HUDEP-2 (cell line): ENCODE measurements around the gene PLXDC2.
"Not testable (repeated sequence)": the region's sequence is repeated elsewhere in the genome, so short reads cannot be mapped to it uniquely, and the experiment has no call there.

Experiments
- DNase-seq, 76 experiments: peaks; one replicate each; lab custom pipeline; 2025; ENCODE audit not compliant: unreplicated experiment in 76 of 76; lab: John Stamatoyannopoulos, UW

PLXDC2 gene

DNA sequence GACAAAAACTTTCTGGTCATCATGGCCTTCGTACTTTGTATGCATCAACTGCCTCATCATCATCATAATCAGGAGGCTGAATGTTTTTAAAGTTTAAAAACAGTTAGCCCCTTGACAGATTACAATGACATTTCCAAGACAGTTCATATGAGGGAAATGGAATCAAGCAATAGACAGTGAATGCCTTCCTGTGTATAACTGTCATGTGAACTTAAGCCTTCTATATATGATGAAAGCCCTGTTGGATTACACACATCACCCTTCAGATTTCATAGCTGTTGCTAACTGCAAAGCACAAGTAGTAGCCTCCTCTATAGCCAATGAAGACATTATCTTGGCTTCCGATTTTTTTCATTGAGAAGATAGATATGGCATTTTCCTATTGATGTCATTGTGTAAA lies 154.0 kb downstream of the PLXDC2 start:
- no peak for DNase-seq

- no peak for DNase-seq
Observed at GRCh38 chr10:19970717-19971116, 154.5 kb downstream of the PLXDC2 start.

DNA sequence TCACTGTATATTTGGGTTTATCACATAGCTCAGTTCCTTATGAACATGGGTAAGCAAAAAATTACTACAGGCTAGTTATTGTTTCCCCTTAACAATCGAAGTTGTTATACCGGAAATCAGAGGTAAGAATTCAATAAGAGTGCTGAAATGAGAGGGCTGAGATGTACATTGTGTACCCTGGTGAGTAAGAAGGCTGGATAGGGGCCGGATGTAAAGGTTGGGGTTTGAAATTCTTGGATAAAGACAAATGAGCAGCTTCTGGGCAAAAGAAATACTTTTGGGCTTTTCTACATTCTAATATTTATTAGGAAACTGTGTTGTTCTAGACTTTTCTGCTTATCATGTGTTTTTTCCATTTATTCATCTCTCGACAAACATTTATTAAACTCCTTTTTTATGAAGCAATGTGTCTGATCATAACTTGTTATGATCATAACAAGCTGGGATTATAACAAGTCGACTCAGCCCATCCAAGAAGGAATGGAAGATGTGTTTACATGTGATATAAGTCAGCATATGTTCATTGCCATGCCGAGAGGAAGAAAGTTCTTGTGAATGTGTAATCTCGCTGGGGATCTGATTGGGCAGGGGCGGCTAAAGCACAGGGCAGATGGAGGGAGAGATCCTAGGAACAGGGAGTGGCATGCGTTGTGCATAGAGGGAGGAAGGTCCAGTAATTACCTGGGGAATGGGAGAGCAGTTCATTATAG lies 155.3 kb downstream of the PLXDC2 start:
- no peak for DNase-seq

GRCh38 chr10:19974138-19974537 lies 157.9 kb downstream of the PLXDC2 start:
- no peak for DNase-seq

- no peak for DNase-seq
Observed at GRCh38 chr10:19974554-19974953, 158.3 kb downstream of the PLXDC2 start.

GRCh38 chr10:19977097-19977521 lies 160.9 kb downstream of the PLXDC2 start:
- no peak for DNase-seq

DNA sequence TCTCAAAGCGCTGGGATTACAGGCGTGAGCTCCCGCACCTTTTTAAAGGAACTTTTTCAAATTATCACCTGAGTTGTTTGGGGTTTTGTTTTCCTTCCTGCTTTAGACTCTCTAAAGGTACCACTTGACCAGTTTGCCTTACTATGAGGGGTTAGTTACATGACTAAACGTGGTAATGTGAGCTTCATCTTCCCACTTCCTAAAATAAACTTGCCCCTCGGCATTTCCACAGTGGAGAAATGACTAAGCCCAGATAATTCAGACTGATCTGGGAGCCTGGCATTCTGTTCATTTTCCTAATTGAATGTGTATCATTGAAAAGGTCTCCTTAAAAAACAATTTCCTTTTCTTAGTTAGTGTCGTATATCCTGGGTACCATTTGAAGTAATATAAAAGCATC lies 163.4 kb downstream of the PLXDC2 start:
- no peak for DNase-seq

DNA sequence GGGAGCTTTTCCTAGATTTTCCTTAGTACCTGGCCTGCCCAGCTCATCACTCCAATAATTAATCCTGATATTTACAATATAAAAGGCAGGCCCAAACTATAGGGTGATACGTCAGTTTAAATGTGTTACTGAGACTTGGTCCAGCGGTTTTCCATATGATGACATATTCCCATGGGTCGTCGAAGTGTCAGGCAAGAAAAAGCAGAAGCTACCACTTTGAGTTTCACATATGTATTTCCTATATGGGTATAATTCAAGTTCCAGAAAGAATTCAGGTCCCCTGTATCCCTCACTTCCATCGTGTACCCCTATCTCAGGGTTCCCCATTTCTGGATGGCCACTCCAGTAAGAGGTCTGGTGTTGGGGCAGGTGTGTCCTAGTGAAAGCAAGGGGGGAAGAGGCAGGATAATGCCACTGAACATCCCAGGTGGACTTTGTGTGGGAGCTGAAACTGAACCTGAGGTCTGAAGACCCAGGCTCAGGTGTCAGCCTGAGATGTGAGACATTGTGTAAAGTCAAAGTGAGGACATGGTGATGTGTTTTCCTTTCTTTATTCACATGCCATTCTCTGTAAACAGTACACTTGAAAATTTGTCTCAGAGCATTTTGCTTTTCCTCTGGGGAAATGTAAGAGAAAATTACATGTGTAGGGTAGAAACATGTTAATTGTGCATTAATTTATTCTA lies 167.8 kb downstream of the PLXDC2 start:
- no peak for DNase-seq

- no peak for DNase-seq
Observed at GRCh38 chr10:19985745-19986144, 169.5 kb downstream of the PLXDC2 start.

- DNase-seq, result no peak
Observed at GRCh38 chr10:19986591-19986990, 170.4 kb downstream of the PLXDC2 start.

GRCh38 chr10:19987931-19988330 lies 171.7 kb downstream of the PLXDC2 start:
- DNase-seq, result no peak

DNA sequence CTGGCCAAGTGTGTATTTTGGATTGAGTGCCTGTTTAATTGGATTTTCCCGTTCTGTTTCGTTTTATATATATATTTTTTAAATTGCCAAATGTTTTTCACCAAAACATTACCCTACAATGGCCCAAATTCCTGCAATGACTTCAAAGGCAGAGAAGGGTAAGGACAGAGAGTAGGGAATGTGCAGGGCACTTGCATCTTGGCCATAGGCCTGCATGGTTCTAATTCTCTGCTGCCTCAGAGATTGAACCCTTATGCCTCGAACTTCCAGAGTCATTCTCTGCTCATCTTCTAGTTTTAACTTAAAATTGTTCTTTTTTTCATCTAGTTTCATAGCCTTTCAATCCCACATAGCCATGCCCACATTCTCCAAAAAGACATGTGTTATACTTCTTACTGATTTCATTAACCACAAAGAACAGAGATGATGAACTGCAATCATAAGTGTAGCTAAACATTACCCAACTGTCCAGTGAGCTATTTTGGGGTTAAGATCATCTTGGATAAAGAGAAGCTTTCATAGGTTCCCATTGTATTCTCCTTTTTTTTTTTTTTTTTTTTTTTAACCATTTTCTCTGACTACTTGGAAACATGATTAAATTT lies 177.6 kb downstream of the PLXDC2 start:
- no peak for DNase-seq

DNA sequence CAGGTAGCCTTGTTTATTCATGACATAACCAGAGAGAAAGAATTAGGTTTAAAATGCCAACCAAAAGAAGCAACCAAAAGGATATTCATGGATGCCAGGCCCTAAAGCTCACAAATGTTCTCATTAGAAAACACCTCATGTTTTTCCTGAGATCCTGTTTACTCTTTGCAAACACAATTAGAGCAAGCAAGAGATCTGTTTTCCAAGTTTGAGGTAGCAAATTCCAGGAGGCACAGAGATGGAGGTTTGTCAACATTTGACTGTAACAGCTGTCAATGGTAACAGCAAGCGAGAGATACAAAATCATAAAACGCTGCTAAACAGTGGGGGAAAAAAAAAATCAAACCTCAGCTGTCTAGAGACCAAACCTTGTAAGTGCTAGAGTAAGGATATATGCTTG lies 182.2 kb downstream of the PLXDC2 start:
- no peak for DNase-seq

DNA sequence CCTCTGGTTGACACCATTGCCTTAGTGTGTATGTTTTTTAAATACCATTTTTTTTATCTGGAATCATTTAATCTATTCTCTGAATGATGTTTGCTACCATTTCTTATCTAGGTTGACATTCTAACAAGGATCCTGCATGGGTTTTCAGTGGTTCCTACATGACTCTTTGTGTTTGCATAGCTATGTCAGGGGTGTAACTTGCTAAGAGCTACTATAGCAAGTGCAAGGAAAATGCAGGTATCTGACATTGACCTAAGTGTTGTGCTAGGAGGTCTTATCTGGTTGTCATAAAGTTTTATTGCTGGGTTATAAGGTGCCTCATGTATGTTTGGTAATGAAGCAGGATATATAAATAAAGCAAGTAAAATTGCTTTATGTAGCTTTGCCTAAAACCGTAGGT lies 183.2 kb downstream of the PLXDC2 start:
- DNase-seq, result no peak

GRCh38 chr10:20002026-20002425 lies 185.8 kb downstream of the PLXDC2 start:
- not testable (repeated sequence) for DNase-seq

- no peak for DNase-seq
Observed at GRCh38 chr10:20002657-20003056, 186.4 kb downstream of the PLXDC2 start.

DNA sequence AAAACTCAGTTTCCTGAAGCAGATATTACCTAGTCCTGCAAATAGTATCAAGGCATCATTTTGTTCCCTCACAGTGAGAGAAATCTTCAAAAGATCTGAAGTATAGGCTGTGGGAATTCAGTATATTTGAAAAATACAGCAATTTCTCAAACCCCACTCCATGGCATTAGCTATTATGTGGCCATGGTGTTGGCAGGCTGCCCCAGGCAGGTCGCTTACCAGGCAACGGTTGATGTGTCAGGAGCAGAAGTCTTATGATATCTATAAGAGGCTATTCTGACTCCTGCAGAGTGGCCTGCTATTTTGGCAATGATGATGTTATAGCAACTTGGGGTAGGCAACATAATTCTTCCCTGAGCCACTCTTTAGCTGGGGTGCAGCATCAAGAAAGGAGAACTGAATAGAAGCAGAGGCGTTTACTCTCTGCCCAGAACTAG lies 187.9 kb downstream of the PLXDC2 start:
- no peak for DNase-seq

GRCh38 chr10:20005638-20006037 lies 189.4 kb downstream of the PLXDC2 start:
- DNase-seq, result no peak

DNA sequence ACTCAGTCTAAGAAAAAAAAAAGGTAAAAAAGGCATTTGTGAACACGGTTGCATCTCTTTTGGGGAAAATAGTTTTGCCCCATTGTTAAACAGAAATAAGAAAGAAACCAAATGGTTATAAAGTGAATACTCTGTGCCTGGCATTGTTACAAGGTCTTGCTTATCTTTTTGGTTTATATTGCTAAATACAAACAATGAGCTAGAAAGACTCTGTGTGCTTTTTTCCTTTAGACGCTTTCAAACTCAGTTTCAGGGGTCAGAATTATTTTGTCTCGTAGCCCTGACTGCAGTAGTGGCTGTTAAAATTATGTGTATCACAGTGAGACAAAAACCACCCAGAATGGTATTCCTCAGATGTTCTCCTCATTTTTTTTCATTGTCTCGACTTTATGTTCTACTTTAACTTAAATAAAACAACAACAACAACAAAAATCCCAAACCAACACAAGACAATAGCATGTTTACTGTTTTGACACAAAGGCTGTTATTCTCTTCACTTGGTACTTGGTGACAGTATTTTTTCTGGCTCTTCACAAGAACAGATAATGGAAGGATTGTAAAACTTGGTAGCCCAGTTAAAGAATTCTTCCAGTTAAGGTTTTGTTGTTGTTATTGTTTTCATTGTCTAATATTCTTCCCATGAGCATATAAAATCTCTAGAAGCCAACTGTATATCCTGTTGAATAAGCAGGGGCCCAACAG lies 190.1 kb downstream of the PLXDC2 start:
- DNase-seq, result no peak

- DNase-seq, result no peak
Observed at GRCh38 chr10:20007426-20007825, 191.2 kb downstream of the PLXDC2 start.

DNA sequence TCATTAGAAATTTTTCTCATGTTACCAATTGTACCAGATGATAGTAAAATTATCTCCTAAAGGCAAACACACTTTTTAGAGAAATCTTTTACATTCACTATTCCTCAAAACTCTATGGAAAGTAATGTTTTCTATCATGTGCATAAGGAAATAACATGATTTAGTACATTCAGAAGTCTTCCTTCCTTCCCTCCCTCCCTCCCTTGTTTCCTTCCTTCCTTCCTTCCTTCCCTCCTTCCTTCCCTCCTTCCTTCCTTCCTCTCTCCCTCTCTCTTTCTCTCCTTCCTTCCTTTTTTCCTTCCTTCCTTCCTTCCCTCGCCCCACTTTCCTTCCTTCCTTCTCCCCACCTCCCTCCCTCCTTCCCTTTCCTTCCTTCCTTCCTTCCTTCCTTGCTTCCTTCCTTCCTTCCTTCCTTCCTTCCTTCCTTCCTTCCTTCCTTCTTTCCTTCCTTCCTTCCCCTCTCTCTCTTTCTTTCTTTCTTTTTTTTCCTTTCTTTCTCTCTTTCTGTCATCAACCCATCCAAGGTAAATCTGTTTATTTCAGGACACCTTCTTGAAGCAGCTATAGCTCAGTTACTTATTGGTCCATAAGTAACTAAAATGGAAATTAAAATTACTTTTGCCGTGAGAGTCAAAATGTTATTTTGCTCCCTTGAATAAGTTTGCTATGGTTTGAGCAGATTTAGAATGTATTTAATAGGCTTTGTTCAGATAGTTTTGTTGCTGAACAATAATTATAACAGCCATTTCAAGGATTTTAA lies 197.9 kb downstream of the PLXDC2 start:
- DNase-seq, result no peak
